NCI-H460 (cell line): ENCODE data around the gene PRKG2. TPM values are rescaled to one million over a fixed set of nuclear protein-coding genes. Genes with fewer than 3 reads are reported as not detected.
A peak's percentile ranks its signal among the peaks of the same experiment; 100 is the strongest.

ENCODE experiments used
- DNase-seq: peaks from one replicate; pipeline ENCODE4 v3.0.0-alpha.2; 2016; ENCODE audit warnings: low read depth; ENCODE audit errors: extremely low read depth
- total RNA-seq: library from RNA; depleted of rRNA; stranded (reverse); fragments of >200 nt; shearing (Covaris generic); gene quantifications from 2 replicates; pipeline ENCODE4 v1.2.3, GENCODE V29; 2014

Gene PRKG2
- total RNA-seq, 1 experiment from 2014 or later, result 2.9 TPM

DNA sequence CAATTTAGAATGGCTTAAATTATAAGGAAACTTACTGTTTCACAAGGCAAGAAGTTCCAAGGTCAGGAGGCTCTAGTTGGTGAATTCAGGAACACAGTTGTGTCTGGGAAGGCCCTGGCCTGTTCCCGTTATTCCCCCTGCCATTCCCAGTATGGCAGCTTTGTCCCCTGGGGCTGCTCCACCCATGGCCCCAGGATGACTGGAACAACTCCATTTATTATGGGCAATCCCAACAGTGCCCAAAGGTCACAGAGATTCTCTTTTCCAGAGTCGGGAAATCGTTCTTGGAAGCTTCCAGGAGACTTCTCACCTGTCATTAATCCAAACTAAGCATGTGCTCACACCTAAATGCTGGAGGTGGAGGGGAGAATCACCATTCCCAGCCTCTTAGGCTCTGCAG is 2.8 kb upstream of the PRKG2 start:
- no peak for DNase-seq

DNA sequence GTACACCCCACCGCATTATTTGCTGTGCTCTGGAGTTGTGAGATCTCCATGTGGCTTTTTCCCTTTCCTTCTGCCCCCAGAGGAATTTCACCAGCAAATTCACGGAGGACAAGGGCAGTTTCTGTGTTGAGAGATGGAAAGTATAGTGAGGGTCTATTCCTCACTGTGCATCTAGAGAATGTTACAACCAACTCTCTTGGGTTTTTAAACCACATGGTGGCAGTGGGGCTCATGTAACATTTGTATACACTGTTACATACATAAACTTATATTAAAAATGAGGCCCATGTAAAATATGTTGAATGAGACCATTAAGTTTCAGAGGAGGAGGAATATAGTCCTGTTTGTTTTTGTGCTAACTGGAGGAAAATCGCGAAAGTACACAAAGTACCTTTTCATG is 909 bp upstream of the PRKG2 start:
- DNase-seq, result no peak

DNA sequence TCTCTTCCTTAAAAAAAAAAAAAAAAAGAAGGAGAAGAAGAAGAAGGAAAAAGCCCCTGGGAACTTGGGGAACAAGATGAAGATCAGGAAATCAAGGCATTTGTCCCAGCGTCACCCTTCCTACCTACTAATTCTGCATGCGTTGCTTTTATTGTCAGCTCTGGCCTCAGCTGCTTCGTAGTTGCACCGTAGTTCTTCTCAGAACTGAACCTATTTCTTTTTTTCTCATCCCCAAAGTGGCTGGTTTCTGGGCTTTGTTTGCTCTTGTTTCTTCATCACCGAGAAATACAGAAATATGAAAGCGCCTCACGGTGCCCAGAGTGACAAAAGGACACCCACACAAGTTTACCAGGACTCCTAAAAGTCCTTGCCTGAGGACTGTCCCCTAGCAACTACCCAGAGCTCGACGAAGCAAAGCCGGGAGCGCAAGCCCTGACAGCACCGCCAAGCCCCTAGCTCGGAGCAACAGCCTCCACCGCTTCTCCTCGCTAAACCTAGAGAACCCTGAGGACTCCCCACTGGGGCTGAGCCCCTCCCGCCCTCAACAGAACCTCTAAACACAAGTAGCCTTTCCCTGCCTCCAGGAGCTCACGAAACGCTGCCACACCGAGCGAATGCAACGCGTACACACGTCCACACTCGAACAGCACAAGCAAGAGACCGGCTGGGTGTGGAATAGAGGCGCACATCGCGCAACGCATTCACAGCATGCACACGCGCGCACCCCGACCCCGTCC is 710 bp downstream of the PRKG2 start:
- DNase-seq, result no peak

DNA sequence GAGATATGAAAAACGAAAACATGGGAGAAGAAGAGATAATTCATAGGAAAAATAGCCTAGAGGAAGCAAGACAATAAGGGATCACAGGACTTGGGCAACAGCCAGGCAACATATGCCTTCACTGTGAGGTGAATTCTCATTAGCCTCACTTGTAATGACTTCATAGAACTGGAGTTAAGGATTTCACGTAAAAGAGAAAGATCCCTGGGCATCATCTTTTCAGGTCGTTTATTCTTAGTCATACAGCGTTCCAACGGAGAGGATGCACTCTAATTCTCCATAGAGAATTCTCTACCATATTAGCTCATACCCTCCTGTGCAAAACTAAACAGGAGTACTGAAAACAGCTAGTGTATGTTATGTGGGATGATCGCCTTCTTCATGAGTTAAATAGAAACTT is 1.4 kb downstream of the PRKG2 start:
- DNase-seq, result no peak

DNA sequence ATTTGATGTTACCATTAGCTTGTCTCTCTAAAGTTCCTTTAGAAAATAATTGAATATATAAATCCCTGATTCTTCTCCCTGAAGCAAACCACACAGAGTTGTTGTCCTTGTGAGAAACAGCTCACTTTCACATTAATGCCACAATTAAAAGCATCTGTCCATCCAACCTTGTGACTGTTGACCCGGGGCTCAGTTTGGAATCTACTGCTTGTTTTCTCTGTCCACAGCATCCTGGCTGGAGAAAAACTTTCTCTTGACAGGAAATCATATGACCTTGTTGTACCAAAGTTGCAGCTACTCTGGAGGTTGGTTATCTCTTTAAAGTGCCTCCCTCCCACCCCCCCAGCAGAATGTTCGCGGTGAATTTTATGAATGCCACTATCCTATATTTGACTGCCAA is 3.1 kb downstream of the PRKG2 start:
- no peak for DNase-seq

DNA sequence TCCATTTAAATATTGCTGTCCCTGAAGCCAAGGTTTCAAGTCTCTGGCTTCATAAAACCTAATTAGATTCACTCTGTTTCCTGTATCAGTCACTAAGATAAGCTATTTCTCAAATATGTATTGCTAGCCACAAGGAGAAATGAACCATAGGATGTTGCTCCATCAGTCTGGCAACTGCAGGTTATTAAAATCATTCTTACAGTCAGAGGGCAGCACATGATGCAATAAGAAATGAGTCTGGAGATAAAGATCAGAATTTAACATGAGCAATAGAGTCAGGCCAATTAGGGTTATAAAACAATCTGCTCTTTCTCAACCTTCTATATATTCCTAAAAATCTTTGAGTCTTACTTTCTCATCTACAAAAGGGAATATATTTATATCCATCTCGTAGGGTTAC is 7.2 kb downstream of the PRKG2 start:
- no peak for DNase-seq

DNA sequence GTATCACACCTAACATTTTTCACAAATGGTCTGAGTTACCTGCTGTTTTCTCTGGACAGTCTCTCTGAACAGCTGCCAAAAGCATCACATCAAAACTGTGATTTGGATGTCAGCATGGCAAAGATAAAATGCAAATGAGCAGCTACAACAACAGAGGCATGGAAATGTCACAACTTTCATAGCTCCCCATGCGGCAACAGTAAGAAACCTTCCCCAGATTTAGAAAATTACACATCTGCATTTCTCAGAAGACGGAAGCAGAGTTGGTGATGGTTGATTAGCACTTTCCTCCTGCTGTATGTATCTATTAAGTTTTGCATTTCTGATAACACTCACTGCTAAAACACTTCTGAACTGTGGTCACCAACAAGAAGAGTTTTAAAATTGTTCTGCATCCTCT is 9.7 kb downstream of the PRKG2 start:
- no peak for DNase-seq

DNA sequence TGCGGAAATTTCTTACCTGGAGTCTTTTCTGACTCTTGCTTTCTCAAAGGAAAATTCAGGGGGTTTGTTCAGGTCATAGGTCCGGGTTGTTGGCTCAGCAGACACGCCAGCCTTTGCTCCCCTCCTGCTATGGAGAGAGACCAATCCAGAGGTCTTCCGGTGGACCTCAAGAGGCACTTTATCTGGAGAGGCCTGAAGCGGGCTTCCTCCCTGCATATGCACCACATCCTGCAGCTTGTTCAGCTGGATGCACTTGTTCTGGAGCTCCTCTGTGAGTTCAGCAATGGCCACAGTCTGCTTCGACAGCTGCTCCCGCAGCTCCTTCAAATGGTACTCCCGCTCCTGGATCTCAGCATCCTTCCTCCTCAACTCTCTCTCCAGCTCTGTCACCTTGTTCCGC is 10.5 kb downstream of the PRKG2 start:
- no peak for DNase-seq

DNA sequence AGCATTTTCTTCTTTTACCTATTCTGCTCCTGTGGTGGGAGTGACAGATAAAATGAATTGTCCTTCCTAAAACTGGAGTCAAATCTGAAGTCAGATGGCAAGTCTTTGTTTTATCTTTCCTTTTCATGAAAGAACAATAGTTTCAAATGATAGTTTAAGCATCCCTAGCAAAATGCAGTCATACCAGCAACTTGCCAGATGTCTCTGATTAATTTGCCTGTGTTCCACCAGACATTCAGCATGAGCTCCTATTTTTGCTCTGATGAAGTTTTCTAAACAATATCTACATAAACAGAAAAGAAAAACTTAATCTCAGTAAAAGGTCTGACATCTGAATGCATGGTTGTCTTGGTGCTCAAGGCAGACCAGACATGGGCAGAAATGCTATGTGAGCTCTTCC is 15.2 kb downstream of the PRKG2 start:
- DNase-seq, result no peak

DNA sequence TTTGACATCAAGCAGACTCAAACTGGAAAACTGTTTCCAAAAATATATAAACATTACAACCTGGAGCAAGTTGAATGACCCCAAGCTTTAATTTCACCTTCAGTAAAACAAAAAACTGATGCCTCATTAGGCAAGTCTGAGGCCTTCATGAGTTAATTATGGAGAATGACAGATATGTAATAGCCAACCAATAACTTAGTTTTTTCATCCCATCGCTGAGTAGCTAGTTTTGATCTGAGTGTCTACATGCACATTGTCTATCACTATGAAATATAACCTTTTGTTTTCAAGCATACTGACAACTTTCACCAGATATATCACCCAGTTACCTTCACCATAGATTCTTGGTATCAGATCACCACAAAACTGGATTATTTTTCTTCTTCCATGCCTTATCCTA is 16.4 kb downstream of the PRKG2 start:
- no peak for DNase-seq

DNA sequence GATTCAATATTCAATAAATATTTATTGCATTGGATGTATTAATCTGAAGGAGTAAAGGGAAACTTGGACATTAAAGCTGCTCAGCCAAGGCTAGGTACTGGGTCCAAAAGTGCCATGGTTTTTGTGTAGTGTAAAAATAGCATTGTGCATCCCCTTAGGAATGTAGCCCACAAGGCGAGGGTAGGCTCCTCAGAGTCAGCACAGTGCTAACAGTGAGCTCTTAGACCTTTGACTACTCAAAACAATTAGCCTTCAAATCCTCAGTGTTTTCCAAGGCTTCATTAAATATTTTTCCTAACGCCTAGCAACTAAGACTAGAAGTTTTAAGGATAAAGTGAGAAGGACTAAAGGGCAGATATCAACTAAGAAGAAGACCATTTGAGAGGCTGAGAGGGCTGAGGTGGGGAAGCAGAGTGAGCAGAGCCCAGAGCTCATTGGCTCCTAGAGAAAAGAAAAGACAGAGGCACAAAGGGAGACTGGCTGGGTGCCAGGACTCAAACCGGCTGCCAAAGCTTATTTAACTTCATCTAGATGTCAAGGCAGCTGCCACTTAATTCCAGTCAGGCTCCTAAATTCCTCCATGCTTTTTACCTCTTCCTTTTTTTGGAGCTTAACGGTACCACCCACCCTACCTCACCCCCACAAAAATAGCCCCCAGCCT is 17.0 kb downstream of the PRKG2 start:
- DNase-seq, result no peak

DNA sequence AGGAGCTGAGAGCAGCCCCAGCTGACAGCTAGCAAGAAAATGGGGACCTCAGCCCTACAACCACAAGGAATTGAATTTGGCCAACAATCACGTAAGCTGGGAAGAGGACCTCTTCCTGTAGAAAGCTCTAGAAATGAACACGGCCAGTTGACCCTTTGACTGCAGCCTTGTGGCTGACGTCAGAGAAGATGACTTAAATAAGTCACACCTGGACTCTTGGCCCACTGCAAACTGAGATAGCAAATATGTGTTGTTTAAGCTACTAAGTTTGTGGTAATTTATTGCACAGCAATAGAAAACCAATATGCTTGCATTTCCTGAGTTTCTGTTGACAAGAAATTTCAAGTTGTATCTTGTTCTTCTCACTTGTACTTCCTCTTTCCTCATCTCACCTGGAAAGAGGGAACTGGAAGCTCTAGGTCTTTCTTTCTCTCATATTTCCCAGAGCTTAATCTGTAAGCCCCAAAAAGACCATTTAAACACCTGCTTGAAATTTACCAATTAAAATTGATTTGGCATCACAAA is 18.8 kb downstream of the PRKG2 start:
- DNase-seq, result no peak

DNA sequence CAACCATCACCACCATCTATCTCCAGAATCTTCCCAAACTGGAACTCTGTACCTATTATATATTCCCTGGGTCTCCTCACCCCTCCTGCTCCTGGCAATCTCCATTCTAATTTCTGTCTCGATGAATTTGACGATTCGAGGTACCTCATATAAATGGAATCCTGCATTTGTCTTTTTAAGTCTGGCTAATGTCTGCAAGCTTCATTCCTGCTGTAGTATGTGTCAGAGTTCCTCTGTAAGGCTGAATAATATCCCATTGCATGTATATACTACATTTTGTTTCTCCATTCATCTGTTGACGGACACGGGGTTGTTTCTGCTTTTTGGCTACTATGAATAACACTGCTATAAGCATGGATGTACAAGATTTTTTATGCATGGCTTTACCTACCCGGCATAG is 19.5 kb downstream of the PRKG2 start:
- no peak for DNase-seq

DNA sequence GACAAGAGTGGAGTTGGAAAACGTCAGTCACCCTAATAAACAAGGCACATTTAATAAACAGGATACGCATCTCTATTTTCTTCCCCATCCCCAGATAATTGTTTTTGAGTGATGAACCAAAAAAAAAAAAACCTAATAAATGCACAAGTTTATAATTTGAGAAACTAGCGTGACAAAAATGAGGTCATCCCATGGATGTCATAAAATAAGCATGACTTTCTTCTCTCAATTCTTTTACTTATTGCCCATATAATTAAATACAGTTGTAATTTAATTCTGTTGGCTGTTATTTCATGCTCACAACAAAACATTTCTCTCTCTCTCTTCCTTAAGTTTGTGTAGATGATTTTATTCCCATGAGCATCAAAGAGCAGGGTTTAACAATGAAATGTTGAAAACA is 20.7 kb downstream of the PRKG2 start:
- no peak for DNase-seq

DNA sequence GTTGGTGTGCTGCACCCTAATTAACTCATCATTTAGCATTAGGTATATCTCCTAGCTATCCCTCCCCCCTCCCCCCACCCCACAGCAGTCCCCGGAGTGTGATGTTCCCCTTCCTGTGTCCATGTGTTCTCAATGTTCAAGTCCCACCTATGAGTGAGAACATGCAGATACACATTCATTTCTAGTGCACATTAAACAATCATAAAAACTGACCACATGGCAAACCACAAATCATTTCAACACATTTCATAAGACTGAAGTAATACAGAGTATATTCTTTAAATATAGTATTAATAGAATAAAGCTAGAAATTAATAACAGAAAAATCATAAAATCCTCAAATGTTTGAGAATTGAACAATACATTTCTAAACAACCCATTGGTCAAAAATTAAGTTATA is 34.1 kb downstream of the PRKG2 start:
- no peak for DNase-seq

DNA sequence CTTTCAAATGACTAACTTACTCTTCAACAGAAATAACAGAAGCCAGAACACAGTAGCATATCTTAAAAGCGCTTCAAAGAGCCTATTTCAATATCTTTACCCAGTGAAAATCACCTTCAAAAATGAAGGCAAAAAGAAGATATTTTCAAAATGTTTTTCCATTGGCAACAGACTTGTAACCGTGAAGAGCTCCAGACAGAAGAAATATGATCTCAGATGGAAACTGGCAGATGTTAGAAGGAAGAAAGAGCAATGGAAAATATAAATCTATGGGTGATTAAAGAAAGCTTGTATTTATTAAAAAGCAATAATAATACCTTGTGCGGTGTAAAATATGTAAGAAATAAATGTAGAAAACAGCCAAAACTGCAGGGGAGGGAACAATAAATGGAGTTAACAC is 35.7 kb downstream of the PRKG2 start:
- no peak for DNase-seq

DNA sequence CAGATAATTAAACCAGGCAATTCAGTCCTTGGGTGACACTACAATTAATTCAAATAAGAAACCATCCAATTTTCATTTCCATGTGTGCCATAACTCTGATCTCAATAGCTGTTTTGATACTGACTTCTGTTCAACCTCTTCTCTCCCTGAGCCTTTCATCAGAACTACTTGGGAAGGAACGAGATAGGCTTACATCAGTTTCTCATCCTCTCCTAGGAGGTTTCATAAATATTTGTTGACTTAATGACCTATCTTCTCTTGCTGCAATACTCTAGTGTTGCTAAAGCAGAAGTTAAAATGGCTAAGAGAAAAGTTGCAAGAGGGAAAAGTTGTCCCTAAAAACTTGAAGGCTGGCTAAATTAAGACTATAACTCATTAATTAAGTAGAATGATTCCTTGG is 41.8 kb downstream of the PRKG2 start:
- DNase-seq, result peak; percentile 4

DNA sequence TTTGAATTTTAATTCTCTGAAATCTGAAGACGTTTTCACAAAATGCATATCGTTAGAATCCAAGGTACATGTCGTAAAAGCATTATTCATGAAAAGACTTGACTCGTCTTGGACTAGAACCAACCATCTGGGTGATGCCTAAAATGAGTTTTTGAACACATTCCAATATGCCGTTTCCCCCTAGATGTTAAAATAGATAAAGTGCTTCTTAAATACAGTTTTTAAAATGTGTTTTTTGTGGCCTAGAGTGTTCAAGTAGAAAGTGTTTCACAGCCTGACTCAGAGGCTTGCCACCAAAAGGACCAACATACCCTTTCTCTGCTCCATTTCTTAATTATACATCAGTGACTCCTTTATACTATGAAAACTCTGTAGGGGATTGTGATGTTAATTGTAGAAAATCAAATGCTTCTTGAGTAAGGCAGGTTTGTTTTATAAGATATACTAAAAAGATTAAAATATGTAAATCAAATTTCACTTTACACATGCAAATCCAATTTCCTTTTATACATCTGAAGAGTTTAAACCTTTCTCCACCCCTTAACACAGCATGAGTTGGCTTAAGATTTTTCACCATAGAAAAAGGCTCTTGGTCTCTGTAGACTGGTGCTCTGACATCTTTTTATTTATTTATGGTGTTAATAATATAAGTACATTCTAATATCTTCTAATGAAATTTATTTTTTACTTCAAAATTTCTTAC is 48.4 kb downstream of the PRKG2 start:
- no peak for DNase-seq

DNA sequence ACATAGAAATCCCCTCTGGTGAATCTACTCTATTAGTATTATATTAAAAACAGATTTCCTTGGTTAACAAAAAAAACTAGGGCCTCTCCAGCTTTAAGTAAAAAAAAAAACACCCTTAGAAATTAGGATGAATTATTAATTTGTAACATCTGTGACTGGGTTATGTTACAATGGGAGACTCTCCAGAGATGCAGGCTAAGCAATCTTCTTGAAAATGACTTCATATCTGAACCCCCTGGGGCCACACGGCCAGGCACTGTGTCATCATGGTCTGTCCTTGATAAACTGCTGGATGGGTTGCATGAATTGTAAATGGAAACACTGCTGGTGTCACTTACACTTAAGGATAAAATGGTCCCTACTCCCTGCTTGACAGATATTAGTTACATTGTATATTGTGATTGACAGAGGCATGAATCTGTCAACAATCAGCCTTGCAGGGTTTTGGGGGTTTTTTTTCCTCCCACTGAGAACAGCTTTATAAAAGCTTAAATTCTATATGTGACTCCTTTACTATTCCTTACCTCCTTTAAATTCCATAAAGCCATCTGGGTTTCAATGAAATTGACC is 49.1 kb downstream of the PRKG2 start:
- DNase-seq, result no peak

DNA sequence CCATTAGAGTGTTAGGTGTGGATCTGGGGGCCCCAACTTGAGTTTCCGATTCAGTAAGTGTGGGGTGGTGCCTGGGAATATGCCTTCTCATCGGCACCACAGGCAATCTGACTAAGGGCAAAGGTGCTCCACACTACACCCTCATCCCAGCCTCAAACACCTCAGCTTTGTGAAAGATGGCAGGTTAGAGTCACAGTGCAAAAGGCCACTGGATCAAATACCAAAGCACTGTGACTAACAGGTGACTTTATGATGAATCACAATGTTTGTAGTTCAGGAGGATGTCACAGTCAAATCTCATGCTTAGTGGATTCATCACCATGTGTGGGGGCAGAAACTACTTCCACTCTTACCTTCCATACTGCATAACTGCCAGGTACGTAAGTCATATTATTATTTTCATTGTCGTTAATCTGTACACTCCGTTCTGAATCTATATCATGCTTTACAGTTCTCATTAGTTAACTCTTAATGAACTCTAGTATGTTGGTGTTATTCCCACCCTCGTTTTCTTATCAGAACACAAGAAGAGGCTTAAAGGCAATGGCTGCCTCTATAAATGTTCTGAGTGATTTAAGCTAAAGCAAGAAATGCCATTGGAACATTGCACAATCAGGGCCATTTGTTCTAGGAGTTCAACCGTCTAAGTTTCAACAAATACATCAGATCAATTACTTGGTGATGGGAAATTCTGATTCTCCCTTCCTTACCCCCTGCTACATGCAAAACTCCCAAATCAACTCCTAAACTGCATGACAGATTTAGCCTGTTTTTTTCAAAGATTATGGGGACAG is 50.2 kb downstream of the PRKG2 start:
- peak; percentile 27 for DNase-seq

DNA sequence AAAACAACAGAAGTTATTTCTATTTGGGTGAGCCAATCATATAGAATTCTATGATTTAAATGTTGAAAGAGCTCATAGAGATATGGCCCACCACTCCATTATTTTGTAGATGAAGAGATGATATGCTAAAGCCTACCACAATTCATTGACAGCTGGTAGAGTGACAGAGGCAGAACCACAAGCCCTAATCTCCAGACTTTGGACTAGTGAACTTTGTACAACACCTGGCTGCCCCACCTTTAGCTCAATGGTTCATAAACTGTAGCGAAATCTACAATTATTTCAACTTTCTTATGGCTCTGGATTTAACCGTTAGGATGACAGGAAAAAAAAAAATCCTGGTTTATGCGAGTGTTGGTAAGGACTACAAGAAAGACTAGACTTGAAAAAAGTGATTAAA is 50.9 kb downstream of the PRKG2 start:
- no peak for DNase-seq
